Activated T-cell treated with anti-CD3 and anti-CD28 coated beads for 4 hours (primary cell): ENCODE data around the gene GAS7.

Source experiments
- DNase-seq: peaks from one replicate; pipeline ENCODE4 v3.0.0-alpha.2; 2020

GAS7 gene

DNA sequence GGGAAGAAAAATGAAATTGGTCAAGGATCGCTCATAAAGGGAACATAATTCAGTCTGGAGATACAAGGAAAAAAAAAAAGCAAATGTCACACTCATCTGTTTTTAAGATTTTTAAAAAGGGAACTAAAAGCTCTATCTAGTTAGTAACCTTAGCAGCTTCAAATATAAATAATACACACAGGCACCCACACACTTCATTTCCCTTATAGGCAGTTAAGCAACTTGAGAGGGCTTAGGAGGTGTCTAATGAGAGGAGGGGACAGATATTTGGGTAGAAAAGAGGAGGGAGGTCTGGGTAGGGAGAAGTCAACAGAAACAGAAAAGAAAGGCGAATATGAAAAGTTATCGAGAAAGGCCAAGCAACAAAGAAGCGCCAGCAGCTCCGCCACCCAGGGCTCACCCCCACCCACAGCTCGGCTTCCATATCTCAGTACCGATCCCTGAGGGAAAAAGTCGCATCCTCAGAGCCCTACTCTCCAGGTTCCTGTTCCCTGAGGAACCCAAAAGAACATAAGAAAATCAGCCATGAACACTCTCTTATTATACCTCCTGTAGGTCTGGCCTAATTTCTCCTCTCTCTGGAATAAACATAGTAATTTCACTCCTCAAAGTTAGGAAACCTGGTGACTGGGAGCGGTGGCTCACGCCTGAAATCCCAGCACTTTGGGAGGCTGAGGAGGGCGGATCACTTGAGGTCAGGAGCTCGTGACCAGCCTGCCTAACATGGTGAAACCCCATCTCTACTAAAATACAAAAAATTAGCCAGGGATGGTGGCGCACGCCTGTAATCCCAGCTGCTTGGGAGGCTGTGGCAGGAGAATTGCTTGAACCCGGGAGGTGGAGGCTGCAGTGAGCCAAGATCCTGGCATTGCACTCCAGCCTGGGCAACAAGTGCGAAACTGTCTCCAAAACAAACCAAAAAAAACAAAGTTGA lies 223.7 kb downstream of the GAS7 start:
- no peak for DNase-seq

DNA sequence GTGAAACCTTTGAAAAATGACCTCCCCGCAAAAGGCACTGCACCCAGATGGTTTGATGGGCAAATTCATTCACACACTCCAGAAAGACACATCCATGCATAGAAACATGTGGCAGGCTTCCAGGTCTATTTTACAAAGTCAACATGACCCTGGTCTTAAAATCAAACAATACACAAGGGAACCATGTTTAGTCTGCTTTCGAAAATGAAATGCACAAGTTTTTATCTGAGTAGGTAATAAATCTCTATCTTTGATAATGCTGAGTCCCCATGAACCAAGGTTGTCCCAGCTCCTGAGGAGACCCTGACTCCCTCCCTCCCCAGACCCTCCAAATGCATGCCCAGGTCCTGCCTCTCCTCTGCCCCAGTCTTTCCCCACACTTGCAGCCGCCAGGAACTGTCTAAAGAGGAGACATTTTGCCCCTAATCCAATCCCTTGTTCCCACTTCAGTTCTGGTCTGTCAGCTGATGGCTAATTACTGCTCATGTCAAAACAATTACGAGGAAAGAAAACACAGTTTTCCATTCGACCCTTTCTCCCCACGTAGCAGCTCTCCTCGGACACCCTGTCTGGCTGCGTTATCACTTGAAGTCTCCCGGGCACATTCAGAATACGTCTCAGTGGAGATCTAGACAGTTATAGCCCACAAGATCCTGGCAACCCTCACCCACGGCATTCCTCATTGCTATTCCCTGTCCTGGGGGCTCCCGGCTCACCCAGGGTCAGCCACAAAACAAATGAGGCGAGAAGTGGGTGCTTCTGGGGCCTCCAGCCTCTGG lies 224.5 kb downstream of the GAS7 start:
- no peak for DNase-seq

DNA sequence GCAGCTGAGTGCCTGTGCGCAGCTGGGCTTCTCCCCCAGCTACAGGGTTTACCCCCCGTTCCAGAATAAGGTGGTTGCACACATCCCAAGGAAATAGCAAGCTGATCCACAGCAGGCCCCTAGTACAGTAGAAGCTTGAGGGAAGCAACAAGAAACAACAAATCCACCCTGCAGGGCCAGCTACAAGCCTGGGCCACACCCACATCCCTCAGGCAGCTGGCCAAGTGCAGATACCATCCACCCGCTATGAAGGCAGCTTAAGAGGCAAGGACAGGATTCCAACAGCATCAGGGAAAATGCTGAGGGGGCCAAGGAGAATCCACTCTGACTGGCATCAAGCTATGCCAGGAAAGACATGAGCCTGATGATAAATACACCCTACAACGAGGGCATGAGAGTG lies 226.4 kb downstream of the GAS7 start:
- no peak for DNase-seq

DNA sequence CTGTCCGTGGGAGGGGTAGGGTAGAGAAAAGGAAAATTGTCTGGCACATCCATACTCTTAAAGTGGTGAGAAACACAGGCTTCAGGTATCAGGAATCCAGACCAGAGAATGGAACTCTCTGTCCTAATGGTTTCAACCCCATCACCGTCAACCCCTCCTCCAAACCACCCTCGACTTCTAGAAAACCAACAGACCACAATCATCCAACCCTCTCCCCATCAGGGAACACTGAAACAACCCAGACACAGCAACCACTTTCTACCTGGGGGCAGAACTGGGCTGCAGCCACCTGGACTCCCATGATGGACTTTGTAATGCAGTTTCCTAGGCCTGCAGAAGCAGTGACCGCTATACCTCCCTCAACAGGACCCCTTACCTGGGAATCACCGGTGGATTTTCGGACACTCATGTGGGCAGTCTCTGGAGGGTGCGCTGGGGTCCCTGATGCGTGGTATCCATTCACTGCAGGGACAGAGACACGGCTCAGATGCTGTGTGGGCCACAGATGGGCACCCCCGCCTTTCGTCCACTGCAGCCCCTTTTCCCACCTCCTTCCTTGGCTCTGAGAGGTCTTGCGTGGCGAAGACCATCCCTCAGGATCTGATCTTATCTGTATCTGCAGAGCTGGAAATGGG lies 229.0 kb downstream of the GAS7 start:
- no peak for DNase-seq

DNA sequence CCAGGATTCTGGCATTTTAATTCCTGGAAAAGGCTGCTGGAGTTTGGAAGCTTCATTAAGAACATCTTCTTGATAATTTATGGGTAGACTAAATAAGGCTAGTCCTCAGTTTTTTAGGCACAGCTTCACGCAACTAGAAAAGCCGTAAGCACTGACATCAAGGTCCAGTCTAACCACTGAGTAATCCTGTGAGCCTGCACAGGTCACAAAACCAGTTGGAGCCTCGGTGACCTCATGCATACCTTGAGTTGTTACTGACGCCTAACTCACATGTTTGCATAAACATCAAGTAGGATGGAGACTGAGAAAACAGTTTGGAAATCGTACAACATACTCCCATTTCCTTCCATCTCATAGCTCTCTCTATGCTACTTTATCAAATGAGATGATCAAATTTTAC lies 229.5 kb downstream of the GAS7 start:
- DNase-seq, result no peak

DNA sequence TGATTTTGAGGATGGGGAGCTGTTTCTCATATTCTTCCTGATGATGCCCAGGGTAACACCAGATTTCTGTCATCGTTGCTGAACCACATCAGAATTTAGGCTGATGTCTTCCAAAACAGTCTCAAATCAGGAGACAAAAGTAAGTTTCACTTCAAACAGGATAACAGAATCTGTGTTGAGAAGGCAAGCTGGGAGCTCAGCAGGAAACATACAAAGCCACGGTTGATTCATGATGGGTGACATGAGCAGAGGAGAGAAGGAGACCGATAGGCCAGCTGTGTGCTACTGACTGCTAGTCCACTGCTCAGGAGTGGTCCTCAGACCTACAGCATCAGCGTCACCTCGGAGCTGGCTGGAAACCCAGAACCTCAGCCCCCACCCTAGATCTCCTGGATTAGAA lies 230.4 kb downstream of the GAS7 start:
- no peak for DNase-seq

DNA sequence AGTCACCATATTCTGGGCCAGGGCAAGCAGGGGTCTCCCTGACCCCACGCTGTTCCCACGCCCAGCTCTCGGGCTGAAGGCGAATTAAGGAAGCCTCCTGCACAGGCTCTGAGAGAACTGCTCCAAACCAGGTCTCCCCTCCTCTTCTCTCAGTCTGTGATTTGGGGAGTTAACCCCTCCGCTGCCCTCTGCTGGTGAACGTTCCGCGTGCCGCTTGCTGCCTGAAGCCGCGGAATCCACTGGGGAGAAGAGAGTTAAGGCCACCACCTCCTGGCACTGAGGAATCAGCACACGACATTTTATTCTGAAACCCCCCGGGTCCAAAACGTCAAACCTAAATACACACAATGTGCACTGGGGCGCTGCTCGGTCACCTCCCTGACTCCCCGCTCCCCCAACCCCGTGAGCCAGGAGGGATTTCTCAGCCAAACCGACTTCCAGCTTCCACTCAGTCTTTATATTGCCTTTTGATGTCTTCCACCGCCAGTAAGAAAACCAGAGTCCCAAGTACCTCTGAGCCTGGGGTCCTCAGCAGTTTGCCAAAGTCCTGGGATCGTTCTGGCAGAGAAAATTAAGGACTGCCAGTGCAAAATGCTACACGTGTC lies 238.9 kb downstream of the GAS7 start:
- DNase-seq, result no peak

DNA sequence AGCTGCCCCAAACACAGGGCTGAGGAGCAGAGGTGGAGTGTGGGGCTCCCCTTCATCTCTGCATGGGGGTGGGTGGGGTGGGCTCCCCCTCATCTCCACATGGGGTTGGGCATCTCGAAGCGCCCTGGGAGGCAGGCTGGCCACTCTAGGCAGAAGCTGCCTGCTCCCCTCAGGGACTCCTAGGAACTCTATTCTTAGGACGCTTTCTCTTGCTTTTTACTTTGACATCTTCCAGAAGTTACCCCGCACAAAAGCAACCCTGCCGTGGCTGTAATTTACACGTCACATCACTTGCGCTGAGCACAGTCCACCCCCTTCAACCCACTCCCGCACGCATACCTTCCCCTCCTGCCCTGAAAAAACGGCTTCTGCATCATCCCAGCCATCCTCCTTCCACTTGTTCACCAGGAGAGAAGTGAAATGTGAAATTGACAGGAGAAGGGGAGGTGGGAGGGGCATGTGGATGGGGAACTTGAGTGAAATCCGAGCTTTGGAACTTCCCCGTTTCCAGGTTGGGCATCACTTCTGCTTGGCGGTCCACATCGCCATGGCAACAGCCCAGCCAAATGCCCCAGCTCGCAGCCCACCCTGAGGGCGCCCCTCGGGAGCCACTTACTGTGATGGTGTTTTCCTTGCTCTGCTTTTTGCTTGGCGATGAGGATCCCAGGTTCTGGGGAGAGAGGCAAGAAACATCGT lies 239.7 kb downstream of the GAS7 start:
- DNase-seq, result no peak

DNA sequence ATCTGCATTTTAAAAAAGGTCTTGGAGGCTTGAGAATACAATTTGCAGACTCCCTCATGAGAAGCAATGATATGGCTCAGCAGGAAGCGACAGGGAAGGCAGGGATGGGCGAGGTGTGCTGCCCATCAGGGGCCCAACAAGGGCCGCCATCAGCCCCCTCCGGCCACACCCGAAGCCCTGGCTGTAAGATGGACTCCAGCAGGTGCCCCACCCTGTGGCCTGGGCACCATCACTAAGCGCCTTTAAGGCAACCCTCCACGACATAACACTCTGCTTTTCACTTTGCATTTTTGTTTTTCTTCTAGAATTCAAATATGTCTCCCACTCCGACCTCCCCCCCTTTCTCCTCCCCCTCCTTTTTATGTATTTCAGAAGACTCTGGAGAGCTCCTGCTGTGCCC lies 241.2 kb downstream of the GAS7 start:
- DNase-seq, result no peak

DNA sequence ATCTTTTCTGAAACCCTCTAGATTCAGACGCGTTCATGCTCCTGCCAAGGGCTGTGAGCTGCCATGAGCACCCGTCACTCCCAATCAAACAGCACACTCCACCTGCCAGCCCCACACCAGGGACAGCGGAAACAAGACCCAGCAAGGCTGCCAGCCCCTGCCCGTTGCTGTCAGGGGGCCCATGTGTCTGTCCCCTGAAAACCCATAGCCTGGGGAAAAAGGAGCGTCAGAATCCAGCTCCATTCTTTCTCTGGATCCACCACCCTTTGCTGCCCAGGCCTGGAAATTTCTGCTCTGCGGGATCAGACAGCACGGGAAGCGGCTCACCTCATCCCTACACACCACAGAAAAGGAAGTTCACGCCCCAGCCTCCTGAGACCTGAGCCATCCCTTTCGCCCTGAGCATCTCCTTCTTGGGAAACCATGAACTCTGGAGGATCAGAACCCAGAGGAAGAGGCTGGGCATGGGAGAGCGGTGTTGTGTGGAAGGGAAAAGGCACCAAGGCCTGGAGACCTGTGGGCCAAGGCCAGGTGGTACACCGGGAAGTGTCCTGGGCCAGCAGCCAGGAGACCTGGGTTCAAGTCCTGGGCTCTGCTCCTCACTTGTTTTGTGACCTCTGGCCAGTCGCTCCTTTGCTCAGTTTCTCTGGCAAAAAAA lies 241.8 kb downstream of the GAS7 start:
- no peak for DNase-seq

DNA sequence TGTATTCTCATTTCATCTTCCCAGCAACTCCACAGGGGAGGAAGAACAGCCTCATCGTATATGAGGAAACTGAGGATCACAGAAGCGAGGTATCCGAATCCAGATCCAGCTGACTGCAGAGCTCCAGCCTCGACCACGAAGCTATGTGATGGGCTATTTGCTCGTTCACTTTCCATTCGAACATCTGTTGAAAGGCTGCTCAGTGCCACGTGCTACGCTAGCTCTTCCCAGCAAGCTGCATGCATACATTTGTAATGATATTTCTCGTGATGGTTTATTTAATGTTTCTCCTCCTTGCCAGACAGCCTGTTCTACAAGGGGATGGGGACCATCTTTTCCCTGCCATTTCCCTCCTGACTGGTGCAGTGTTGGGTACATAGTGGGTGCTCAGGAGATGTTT lies 244.9 kb downstream of the GAS7 start:
- DNase-seq, result no peak

DNA sequence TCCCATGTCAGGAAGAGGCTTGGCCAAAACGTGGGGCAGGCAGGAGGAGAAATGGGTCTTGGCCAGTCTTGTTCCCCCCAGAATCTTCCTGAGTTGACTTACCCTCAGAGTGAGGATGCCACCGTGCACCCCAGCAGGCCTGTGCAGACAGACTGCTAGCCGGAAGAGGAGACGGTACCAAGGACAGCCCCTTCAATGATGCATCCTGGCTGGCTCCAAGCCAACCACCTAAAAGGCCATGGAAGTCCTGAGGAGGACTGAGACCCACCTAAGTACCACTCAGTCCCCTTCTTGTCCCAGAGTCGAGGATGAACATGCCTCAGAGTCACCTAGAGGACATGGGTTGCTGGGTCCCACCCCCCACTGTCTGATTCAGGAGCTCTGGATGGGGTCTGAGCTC lies 246.6 kb downstream of the GAS7 start:
- DNase-seq, result no peak

DNA sequence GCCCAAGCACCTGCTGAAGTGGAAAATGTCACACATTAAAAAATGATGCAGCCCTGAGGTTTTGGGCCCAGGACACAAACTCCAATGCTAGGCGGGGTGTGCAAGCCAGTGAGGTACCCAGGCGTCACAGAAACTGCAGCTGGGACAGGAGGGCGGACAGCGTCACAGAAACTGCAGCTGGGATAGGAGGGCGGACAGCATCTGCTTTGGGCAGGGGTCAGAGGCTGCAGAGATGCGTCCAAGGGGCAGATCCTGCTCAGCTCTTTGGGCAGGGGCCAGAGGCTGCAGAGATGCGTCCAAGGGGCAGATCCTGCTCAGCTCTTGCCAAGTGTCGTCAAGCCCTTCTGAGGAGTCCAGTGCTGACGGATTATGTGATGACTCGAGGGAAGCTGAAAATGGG lies 249.5 kb downstream of the GAS7 start:
- no peak for DNase-seq

DNA sequence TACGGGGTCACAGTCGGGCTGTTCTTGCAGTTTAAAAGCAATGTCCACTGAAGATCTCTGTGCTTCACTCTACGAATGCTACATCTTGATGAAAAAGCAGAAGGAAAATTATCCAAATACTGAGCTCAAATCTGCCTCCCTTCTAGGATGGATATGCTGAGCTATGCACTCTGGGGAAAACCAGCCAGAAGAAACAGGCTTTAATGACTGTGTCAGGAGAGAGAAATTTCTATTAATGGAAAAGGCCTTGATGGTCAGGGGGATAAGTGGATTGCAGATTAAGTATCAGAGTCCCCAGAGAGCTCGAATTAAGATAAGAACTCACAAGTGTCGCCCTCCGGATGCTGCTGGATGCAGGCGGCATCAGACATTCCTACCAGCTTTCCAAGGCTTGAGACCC lies 253.7 kb downstream of the GAS7 start:
- DNase-seq, result no peak

DNA sequence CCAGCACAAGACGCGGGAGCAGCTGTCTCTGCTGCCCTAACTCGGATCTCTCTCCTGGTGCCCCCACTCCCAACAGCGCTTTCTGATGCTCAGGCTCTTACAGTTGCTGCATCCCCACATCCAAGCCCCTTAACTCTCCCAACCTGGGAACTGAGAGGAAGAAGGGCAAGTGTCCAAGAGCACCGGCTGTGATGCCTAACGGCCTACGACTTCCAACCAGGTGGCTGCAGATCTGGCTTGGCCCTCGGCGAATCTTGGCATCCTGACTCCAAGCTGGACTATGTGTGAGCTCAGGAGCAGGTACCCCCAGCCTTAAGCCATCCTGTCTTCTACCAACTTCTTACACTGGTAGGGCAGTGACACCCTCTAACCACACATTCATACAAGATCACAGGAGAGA lies 255.1 kb downstream of the GAS7 start:
- no peak for DNase-seq

DNA sequence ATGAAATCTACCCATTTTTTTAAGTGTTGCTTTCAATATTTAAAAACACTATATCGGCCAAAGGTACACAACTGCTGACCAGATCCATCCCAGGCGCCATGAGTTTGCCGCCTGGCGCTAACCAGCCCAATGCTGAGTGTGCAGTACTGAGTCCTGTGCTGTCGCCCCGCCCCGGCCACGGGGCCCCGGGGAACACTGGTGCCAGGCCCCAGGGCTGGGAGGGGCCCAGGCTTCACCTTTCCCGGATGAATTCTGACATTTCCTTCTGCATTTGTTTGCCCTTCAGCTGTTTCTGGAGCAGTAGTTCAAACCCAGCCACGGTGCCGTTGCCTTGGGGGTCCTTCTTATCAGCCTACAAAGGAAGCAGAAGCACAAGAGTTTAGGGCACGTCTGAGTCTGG lies 255.5 kb downstream of the GAS7 start:
- no peak for DNase-seq

DNA sequence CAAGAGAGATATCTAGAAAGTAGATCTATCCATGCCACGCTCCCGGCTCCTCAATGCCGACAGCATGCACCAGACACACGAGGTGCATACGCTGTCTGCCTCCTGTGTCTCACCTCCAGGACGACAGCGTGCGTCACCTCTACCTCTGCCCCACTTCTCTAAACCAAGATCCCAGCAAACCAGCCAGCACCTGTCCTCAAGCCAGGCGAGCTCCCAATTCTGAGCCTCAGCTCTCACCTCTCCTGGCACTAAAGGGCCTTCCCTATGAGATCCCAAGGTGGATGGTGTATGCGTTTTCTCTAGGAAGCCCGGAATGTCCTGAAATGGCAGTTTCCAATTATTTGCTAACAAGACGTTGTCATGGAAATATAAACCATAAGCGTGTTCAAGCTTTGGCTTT lies 257.1 kb downstream of the GAS7 start:
- no peak for DNase-seq

DNA sequence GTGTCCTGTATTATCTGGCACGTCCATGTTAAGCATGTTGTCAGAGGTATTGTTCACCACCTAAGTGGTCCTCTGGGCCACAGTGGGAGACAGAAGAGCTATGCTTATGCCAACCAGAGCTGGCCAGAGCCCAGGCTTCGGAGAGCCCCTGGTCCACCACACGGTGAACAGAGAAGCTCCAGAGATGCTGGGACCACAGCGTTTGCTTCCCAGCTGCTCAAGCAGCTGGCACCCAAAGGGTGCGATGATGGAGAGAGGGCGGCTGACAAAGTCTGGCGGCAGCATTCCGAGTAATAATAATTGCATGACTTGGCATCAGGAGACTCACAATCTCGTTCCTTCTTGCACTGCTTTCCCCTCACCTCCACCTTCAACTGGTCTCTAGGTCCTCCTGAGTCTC lies 257.6 kb downstream of the GAS7 start:
- no peak for DNase-seq

DNA sequence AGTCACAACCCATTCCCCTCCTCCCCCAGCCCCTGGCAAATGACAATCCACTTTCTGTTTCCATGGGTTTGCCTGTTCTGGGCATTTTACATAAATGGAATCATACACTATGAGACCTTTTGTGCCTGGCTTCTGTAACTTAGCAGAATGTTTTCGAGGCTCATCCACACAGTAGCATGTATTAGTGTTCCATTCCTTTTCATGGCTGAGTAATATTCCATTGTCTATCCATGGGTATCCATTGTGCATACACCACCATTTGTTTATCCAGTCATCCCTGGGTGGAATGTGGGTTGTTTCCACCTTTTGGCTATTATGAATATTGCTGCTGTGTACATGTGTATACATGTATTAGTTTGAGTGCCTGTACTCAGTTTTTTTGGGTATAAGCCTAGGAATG lies 259.6 kb downstream of the GAS7 start:
- no peak for DNase-seq

DNA sequence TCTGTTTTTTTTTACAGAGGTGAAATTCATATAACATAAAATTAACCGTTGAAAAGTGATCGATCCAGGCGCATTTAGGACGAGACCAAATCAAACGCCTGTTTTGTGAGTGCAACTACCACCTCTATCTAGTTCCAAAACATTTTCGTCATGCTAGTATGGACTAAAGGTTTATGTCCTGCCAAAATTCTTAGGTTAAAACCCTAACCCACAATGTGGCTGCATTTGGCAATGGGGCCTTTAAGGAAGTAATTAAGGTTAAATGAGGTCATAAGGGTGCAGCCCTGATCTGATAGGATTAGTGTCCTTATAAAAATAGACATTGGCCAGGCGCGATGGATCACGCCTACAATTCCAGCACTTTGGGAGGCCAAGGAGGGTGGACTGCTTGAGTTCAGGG lies 260.5 kb downstream of the GAS7 start:
- DNase-seq, result no peak

DNA sequence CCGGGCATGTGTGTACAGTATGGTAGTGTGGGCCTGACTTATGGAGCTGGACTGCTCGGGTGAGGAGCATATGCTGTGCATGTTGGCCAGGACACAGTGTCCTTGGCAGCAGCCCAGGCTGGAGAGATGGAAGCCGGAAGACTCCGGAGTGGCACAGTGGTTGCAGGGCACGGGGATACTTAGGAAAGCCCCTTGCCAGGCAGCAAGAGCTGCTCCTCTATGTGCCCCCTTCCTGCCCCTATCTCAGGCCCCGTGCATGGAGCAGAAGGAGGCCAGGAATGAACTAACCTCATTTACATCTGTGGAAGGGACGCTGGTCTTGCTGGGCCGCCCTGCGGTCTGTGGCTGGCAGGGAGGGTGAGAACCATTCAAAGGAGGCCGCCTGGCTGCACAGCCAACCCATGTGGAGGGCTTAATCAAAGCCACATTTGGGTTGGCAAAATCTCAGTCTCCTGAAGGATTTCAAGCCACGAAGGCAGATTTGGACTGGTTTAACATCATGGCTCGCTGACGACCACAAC lies 261.1 kb downstream of the GAS7 start:
- no peak for DNase-seq

DNA sequence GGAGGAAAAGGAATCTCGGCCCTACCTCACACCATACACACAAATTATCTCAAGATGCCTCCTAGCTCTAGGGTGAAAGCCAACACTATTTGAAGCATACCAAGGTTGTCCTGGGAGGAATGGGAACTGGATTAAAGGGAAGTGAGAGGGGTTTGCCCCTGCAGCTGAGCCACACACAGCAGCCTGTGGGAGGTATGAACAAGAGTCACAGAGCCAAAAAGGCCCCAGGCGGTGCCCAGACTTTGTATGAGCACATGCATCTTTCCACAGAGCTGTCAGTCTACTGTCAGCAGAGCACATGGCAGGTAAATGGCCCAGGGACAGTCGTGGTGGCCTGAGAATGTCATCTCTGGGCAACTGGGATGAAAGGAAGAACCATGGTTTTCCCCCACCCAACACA lies 262.3 kb downstream of the GAS7 start:
- DNase-seq, result no peak
